ENCODE data around the gene MTCP1. TPM values are rescaled to one million over a fixed set of nuclear protein-coding genes. Genes with fewer than 3 reads are reported as not detected.

The MTCP1 gene
- total and polyA plus RNA-seq, 2 of the 8 experiments (the other 6 are each of a cell fraction or from before 2014, with no cell fraction given): 1.2 to 12.3 TPM

- TF ChIP-seq, protein P1, sequence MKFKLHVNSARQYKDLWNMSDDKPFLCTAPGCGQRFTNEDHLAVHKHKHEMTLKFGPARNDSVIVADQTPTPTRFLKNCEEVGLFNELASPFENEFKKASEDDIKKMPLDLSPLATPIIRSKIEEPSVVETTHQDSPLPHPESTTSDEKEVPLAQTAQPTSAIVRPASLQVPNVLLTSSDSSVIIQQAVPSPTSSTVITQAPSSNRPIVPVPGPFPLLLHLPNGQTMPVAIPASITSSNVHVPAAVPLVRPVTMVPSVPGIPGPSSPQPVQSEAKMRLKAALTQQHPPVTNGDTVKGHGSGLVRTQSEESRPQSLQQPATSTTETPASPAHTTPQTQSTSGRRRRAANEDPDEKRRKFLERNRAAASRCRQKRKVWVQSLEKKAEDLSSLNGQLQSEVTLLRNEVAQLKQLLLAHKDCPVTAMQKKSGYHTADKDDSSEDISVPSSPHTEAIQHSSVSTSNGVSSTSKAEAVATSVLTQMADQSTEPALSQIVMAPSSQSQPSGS (IDR thresholded peaks at IDR 0.05; ENCODE audit: low read length): no peak
Observed at GRCh38 chrX:155048977-155049619, 21.8 kb downstream of the MTCP1 start (continued).
